ENCODE results near the gene KCNIP1.
A peak's percentile ranks its signal among the peaks of the same experiment; 100 is the strongest.

Gene KCNIP1

DNA sequence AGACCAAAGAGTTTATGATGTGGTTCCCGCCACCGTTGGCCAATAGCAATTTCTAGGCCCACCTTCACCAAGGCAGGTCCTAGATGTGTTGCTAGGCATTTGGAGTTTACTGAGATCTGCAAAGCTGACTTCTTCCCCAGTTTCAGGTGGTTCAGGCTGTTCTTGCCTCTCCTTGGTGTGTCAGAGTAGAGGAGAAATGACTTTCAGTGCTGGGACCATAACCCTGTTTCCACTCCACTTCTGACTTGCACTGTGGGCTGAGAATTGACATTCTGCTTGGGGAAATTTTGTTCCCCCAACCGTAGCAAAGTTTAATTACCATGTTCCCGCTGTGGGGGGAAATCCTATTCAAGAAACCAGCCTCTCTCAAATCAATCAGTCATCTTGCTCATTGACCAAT, 151.7 kb downstream of the KCNIP1 start:
- no peak for DNase-seq

DNA sequence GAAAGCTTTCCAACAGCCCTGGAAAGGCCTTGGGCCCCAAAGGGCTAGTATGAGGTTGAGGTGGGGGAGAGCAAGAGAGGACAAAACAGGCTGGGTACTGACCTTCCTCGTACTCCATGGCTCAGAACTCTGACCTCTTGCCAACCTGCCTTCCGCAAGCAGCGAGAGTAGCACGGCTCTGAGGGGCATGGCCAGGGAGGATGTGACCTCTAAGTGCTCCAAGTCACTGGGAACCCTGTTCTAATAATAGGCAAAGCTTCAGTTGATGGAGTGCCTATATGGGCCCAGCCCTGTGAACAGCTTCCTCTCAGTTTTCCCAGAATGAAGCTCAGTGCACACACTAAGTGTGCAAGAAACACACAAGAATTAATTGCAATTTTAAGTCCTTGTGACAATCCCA, 152.1 kb downstream of the KCNIP1 start:
- no peak for DNase-seq

DNA sequence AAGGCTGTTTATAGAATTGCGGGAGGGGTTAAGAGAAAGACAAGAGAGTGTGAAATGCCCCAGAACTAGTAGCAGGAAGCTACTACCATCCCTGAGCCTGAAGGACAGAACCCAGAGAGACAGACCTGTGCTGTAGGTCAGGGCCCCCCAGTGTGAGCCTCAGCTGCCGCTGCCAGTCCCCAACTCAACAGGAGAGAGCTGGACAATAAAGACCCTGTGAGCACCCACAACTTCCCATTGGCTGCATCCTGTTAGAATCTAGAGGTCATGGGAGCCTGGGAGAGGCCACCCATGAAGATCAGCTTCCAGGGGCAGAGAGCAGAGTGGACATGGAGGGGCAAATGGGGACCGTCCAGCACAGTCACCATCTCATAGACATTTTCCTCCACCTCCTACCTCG, 152.5 kb downstream of the KCNIP1 start:
- DNase-seq = no peak

DNA sequence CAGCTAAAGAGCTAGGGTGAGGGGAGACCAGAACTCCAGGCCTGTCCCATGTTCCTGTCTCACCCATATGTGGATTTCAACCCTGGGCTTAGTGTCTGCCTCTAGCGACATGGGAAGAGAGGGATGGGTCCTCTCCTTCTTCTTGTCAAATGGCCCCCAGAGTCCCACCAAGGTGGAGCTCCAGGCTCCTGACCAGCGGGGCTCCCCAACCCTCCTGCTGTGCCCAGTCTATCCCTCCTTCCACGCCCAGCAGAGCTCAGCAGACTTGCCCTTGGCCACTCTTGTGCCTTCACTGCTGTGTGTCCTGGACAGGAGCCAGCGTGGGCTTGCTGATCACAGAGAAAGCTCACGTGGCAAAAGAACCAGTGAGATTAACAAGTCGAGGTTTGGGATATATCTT, 156.7 kb downstream of the KCNIP1 start:
- DNase-seq = no peak

DNA sequence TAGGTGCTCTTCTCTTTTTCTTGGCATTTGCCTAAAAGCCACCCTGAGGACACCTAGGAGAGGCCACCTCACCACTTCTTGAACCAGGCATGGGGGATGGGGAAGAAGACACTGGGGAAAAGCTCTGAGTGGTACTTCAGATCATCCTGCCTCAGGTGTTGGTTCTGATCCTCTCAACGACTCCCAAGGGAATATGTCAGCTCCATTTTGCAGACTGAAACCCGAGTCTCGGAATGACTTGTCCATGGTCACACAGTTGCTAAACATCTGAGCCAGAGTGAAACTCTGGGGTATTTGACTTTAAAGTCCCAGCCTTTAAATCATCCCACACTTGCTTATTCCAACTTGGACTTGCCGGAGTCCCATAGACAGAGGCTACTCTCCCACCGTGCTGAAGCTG, 159.1 kb downstream of the KCNIP1 start:
- DNase-seq = no peak

DNA sequence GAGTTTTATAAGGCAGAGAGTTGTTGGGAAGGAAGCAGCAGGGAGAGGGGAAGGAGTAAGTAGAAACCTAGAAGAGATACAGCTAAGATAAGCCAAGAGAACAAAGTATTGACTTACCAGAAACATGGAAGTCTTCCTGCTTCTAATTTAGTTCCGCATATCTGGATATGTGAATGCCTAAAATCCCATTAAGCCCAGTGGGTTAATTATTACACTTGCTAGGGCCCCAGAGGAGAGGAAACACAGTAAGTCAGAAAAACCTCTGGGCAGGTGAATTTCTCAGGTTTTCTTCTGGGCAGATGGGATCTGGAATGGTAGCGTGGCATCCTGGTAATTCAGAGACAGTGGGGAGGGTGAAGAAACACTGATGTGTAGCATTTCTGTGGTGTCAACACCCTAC, 175.0 kb downstream of the KCNIP1 start:
- DNase-seq = no peak

DNA sequence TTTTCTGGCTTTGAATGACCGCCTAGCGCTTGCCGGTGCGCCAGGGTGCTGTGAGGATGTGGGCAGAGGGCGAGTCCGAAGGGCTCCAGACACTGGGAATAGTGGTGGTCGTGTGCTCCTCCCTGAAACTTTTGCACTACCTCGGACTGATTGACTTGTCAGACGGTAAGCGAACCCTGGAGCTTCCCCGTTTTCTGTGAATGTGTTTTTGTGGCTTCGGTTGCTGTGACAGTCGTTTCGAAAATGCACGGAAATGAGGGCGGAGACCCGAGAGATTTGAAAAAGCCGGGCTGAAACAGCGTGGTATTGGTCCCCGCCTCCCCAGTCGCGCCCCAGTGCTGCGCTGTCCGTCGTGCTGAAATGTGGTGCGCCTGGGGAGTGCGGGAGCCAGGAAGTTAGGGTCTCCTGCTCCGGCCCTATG, 177.2 kb downstream of the KCNIP1 start:
- DNase-seq = peak; percentile 26

DNA sequence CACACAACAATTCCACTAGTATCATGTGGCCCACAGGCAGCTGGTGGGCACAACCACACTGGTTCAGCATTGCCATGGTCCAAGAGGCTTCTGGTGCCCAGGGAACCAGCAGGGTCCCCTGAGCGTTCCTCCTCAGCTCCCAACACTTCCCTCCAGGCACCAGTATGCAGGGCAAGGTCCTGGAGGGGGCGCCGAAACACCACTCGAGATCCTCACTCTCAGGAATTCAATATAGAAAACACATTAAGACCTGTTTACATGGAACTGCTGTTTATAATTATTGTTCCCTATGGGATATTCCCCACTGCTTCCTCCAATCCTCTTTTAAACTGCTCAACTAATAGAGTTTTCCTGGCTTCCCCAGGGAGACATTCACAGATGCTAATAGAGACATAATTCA, 187.8 kb downstream of the KCNIP1 start:
- no peak for DNase-seq

DNA sequence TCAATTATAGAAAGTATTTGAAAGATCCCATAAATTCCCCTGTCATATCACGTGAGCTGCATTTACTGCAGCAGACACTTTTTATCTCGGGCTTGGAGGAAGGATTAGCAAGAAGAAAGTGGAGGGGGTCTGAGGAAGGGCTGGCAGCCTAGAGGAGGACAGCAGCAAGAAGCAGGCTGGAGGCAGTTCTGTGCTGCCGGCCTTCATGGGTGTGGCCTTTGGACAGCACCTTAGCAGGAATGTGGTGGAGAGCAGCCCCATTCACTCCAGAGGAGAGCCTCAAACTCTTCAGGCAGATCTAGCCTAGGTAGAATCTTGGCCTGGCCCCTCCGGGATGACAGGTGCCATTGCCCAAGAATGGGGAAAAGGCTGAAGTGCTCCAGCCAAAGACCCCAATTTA, 189.9 kb downstream of the KCNIP1 start:
- no peak for DNase-seq

DNA sequence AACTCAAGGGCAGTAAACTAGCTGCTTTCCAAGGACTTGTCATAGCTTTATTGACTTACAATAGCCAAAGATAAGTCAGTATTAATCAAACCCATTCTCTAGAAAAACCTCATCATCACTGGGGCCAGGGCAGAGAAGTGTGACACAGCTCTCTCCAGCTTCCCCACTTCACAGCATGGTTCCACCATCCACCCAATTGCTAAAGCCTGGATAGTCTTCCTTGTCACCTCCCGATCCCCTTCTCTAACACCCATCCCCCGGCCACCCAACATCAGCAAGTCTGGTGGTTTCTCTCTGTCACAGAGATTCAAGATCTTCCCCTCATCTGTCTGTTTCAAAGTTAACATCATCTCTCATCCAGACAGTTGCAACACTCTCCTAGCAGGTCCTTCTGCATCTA, 191.1 kb downstream of the KCNIP1 start:
- DNase-seq = no peak

DNA sequence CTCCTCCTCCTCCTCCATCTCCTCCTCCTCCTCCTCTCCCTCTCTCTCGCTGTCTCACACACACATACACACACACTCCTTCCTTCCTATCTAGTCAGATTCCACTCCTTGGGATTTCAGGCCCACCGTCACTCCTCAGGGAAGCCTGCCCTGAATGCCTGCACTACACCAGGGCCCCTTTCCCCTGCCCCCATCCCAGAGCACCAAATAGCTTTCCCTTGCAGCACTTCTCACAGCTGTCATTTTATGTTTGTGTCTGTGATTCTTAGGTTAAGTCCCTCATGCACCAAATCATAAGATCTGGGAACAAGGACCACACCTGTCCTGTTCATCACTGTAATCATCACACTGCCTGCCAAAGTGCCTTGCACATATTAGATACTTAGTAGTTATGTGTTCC, 193.2 kb downstream of the KCNIP1 start:
- no peak for DNase-seq

DNA sequence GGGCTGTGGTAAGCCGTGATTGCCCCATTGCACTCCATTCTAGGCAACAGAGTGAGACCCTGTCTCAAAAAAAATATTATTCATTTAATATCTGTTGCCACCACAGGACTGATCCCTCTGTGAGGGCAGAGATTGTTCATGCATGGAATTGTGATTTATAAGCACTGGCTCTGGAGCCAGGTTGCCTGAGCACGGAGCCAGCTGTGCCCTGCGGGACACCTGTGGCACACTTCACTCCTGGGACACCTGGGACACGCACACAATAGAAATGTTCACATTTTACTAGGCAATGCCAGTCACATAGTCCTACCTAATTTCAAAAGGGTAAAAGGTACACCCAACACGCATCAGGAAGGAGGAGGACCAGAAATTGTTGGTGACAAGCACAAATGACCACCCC, 196.7 kb downstream of the KCNIP1 start:
- DNase-seq = no peak

DNA sequence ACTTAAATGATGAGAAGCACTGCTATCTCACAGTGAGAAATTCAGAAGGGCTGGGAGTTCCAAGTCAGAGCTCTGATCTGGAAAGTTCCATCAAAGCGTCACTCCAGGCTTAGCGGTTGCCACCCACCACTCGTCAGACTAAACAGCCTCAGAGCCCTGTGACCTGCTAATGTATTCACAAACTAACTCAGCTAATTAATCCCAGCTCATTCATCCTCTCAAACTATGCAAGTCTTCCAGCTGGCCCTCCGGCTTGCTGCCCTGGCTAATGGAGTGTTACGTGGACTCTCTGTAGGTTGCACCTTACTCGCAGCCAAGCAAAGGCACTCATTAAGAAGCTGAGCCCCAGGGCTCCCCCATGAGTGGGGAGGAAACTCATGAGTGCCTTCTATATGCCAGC, 197.5 kb downstream of the KCNIP1 start:
- no peak for DNase-seq

DNA sequence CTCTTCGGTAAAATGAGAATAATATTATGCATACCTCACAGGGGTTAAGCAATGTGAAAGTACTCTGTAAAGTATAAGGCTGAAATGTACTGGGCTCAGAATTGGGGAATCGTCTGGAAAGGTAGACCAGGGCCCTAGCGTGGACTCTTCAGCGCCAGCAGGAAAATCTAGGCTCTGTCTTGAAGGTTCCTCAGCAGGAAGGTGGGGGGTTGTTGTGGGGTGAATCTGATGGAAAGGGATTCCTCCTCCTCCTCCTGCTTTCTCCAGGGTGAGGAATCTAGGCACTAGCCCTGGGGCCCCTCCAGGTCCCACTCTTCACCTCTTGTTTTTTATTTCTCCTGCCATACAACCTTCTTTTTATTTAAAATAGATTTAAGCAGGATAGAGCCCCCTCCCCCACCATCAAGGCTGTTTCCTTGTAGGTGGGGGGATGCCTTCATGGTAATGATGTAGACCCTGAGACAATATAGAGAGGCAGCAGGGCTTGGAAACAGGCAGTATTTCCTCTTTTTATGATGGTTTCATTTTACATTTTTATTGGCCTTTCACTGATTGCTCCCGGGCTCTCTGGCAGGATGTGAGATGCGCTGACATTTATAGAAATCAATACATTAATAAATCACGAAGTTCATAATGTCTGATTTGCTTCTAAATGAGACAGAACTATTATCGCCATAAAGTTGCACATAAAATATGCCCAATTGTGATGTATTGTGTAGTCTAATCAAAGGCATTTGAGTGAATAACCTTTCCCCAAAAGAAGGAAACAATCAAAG, 200.8 kb downstream of the KCNIP1 start:
- no peak for DNase-seq

DNA sequence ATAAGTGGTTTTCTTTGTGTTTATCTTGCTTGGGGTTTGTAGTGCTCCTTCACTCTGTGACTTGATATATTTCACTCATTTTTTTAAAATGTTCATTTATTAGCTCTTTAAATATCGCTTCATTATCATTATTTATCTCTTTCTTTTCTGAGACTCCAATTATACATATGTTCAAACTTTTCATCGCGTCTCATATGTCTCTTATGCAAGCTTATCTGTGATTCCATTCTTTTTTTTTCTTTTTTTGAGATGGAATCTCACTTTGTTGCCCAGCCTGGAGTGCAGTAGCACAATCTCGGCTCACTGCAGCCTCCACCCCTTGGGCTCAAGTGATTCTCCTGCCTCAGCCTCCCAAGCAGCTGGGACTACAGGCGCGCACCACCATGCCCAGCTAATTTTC, 205.8 kb downstream of the KCNIP1 start:
- no peak for DNase-seq

DNA sequence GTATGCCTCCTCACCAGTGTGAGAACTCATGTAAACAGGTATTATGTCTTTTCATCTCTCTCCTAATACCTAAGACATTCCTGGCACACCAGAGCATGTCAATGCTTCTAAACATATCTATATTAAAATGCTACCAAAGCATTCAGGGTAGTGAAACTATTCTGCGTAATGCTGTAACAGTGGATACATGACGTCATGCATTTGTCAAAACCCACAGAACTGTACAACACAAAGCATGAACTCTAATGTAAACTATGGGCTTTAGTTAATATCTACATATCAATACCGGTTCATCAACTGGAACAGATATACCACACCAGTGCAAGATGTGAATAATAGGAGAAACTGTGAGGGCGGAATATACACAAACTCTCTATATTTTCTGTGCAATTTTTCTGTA, 207.5 kb downstream of the KCNIP1 start:
- no peak for DNase-seq

DNA sequence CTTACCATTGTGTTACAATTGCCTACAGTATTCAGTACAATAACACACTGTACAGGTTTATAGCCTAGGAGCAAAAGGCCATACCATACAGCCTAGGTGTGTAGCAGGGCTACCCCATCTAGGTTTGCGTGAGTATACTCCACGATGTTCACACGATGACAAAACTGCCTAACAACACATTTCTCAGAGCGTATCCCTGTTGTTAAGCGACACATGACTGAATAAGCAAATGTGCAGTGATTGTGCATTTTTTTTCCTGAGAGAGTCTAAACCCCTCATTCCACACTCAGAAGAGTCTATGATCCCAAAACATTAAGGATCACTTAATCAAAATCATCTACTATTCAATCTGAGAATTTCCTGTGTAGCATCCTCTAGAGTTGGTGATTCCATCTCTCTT, 211.3 kb downstream of the KCNIP1 start:
- DNase-seq = no peak

DNA sequence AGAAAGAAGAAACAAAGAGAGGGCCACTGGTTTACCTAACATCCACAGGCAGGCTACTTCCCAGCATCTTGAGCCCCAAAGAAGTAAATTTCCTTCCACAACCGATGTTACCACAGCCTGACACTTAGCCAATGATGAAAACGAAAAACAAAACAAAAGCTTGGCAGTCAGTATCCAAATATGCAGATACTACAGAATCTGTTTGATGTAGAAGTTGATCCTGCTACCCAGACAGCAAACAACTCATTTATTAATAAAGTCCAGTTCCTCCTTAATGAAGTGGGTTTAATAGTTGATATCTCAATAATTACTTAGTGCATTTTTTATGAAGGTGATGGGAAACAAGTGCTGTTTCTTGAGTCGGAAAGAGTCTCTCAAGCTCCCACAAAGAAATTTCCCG, 212.6 kb downstream of the KCNIP1 start:
- DNase-seq = no peak

DNA sequence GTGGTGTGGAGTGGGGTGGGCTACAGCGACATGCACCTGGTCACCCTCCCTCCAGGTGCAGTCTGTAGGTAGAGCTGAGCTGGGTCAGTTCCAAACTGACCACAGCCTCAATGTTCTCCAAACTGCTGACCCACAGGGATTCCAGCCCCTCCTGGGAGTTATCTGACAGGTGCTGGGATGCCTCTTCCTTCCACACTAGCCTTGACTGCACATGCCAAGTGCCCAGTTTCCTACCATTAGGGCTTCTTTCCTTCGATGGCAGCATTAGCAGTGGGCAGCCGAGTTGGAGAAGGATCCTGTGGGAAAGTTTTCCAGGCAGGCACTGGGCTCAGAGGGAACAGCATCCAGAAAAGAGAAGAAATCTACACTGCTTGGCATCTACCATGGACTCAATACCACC, 215.7 kb downstream of the KCNIP1 start:
- no peak for DNase-seq

DNA sequence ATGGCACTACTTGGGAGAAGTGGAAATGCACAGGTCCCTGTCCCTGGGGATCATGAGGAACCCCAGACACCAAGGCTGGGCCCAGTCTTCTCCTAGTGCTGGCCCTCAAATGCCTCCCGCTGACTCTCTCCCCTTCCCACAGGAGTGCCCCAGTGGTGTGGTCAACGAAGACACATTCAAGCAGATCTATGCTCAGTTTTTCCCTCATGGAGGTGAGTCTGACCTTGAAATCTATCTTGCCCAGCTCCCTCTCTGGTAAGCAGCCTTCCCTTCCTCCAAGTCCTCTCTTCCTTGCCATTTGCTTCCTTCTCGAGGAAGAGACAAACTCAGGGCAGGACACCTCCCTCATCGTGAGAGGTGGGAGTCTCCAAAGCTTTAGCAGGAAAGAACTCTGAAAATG, 216.4 kb downstream of the KCNIP1 start:
- no peak for DNase-seq

DNA sequence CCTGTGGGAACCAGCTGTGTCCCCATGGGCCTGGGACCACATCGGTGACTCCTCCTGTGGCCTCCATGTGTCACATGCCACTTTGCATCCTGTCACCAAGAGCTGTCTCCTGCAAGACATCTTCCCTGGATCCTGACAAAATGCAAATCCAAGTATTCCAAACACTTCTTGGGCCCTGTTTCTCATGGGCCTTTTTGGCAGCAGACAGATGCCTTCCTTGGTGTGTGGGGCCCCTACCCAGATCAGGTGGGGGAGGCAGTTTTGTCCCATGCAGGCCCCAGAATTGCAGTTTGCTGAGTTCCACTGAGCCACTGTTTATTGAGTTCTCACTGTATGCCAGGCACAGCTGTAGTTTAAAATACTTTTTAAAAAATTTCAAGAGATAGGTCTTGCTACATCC, 217.2 kb downstream of the KCNIP1 start:
- no peak for DNase-seq

DNA sequence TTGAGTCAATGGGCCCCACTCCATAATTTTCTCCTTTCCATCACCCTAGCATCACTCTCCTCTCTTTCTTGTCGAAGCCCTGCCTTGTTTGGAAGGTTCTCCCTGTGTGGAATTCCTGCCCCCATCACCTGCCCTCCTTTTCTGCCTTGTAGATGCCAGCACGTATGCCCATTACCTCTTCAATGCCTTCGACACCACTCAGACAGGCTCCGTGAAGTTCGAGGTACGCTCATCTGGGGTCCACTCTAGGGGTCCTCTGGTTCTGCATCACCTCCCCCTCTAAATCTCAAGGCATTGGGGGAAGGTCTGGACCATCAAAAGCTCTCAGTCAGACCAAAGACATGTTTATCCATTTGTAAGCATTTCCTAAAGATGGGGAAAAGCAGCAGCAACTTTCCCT, 217.9 kb downstream of the KCNIP1 start:
- DNase-seq = no peak

DNA sequence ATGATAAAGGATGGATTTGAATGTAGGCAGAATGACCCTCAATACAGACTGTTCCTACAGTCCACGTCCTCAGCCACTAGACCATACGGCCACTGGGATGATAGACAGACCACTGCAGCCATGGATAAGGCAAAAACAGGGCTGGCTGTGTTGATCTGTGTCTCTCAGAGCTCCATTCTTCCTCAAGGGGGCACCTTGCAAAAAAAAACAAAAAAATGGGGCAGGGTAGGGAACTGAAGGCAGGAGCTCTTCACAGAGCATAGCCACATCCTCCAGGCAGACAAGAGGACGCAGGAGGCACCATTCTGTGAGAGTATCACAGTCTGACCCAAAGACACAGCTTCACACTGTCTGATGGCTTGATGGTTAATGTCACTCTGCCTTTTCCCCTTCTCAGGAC, 218.5 kb downstream of the KCNIP1 start:
- no peak for DNase-seq

DNA sequence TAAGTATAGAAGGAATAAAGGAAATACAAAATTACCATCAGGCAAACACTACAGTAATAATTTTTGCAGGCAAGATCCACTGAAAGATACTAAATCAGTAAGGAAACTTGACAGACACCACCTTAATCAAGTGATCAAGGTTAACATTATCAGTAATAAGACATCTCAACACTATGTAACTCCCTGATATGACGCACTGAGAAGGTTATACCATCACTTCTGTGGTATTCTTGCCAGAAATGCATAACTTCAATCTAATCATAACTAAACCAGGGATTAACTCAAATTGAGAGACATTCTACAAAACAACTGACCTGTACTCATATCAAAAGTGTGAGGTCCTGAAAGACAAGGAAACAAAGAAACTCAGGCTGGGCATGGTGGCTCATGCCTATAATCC, 227.2 kb downstream of the KCNIP1 start:
- DNase-seq = no peak

DNA sequence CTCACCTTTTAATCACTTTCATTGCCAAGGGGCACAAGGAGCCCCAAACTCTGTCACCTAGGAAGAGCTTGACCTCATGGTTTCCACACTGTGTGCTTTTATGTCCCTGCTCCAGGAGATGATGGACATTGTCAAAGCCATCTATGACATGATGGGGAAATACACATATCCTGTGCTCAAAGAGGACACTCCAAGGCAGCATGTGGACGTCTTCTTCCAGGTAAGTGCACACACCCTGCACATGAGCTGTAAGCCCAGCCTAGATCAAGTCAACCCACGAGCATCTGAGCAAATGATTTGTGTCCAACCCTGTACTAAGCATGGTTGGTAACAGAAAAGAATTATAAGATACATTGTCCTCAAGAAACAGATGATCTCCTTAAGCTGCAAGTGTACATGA, 228.9 kb downstream of the KCNIP1 start:
- DNase-seq = no peak

DNA sequence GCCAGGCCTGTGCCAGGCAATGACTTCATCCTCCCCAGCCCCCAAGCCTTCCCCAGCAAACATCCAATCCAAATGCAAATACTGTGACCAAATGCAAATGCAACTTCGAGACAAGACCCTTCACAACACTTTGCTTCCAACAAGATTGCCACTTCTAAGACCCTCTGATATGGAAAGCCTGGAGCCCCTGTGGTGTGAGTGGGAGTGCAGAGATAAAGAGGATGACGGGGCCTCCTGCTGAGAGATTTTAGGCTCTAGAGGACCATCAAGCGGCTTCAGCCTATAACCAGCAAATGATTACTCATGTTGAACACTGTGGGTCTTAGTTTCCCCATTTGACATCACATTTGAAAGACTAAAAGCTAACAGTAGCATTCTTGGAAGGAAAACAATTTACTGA, 233.1 kb downstream of the KCNIP1 start:
- DNase-seq = no peak
